Transverse colon (tissue), 4 donors: ENCODE measurements around the gene LINC00237. TPM values are rescaled to one million over a fixed set of nuclear protein-coding genes. Genes with fewer than 3 reads are reported as not detected.

ENCODE experiments used
- DNase-seq: peaks from one replicate; pipeline ENCODE4 v3.0.0-alpha.2; 2019
- H3K27ac ChIP-seq, 4 donors: fragments of 200-600 bp; sonication (generic); 2 replicates each; pipeline ENCODE4 v1.5.1; 2016 to 2018; ENCODE audit warnings: inconsistent platforms in 4 of 4
- H3K27me3 ChIP-seq: fragments of 200-600 bp; sonication (generic); 2 replicates; pipeline ENCODE4 v1.5.1; 2017; ENCODE audit warnings: inconsistent platforms
- H3K36me3 ChIP-seq, 4 donors: fragments of 200-600 bp; sonication (generic); 2 replicates each; pipeline ENCODE4 v1.5.1; 2017 to 2019; ENCODE audit warnings: inconsistent platforms in 4 of 4
- H3K4me1 ChIP-seq, 4 donors: fragments of 200-600 bp; sonication (generic); 2 replicates each; pipeline ENCODE4 v1.5.1; 2017 to 2020; ENCODE audit warnings: inconsistent platforms in 4 of 4
- H3K4me3 ChIP-seq, 4 donors: fragments of 200-600 bp; sonication (generic); 1 replicate in 1 of 4; 2 replicates in 3 of 4; pipeline versions ENCODE4 v1.5.1 to v1.6.1; 2017 to 2019; ENCODE audit warnings: inconsistent platforms in 4 of 4
- H3K9me3 ChIP-seq, 2 donors: fragments of 200-600 bp; sonication (generic); 2 replicates each; pipeline ENCODE4 v1.5.1; 2017 to 2019; ENCODE audit warnings: inconsistent platforms in 2 of 2
- EP300 ChIP-seq: sonication (generic); formaldehyde crosslinking; IDR thresholded peaks from one replicate; pipeline ENCODE4 v1.6.1; 2017; ENCODE audit warnings: antibody characterized with exemption, low read depth
- POLR2A ChIP-seq: fragments of 450-650 bp; IDR thresholded peaks from one replicate; pipeline ENCODE4 v1.6.1; 2016; ENCODE audit warnings: antibody characterized with exemption, mild to moderate bottlenecking, moderate library complexity
- POLR2AphosphoS5 ChIP-seq, 3 donors: sonication (generic); formaldehyde crosslinking; IDR thresholded peaks; one replicate each; pipeline ENCODE4 v1.6.1; 2016; ENCODE audit warnings: antibody characterized with exemption in 3 of 3
- WGBS, 2 donors: methylation state at CpG; one replicate each; pipeline ENCODE4 v1.1.5; 2018; ENCODE audit warnings: low coverage in 1 of 2; 5-methylcytosine and 5-hydroxymethylcytosine counted together
- in situ Hi-C, 4 donors: fragments of 200-750 bp; cut with MboI; loops; one replicate each; pipeline versions ENCODE4 v1.15.0 to v1.15.1; 2017; ENCODE audit warnings: low sequenced_read_pairs in 3 of 4, low pct_ligation_motif_present in 1 of 4, low pct_unique_long_range_greater_than_20kb in 1 of 4
- intact Hi-C: fragments of 100-400 bp; cut with DNase I; formaldehyde crosslinking; loops from one replicate; pipeline ENCODE4 v1.15.1; 2023; ENCODE audit warnings: low total_unique reads
- total RNA-seq, 4 donors: library from RNA; depleted of rRNA; stranded (reverse); fragments of >200 nt; gene quantifications; one replicate each; pipeline ENCODE4 v1.1.0, GENCODE V29; 2016
- TF ChIP-seq, protein P1 (sequence below), 5 experiments: fragments of 200-600 bp in 3 of 5; fragments of 450-650 bp in 2 of 5; sonication (generic) in 3 of 5; IDR thresholded peaks; 1 replicate in 2 of 5; 2 replicates in 3 of 5; pipeline ENCODE4 v1.5.1; 2016 to 2017; ENCODE audit warnings: antibody characterized with exemption in 5 of 5, inconsistent platforms in 3 of 5, mild to moderate bottlenecking in 2 of 5, moderate library complexity in 1 of 5

Gene LINC00237
- total RNA-seq, 4 donors from 2014 or later: not detected

DNA sequence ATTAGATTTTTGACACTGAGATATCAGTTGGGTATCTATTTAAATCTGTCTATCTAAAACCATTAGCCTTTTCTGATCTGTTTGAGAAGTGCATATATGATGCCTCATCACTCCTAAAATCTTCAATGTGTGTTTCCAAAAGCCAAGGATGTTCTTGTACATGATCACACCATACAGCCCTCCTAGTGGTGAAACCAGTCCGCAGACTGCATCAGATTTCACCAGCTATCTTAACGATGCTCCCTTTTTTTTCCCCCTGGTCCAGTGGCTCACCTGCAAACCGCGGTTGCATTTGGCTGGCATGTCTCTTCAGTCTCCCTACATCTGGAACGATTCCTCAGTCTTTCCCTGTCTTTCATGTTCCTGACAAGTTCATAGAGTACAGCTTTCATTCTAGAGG, 23.7 kb upstream of the LINC00237 start:
- WGBS, 2 donors: 92 to 94% methylated on average over 2 to 5 of the region's 5 CpGs
- Histone ChIP-seq H3K4me1 (peaks cover 0 to 24% (median 9%) of the 10 kb centered on the region in 4 donors), H3K36me3 (peaks cover 0 to 8% (median 0%) of the 10 kb centered on the region in 4 donors), H3K4me3 (no peak overlapping the region), H3K9me3 (no peaks in the 10 kb centered on the region), H3K27ac (no peak overlapping the region), H3K27me3 (no peaks in the 10 kb centered on the region)
- DNase-seq: no peak
- intact Hi-C loops (loop anchor here (10.0 kb wide), 1 partner anchor 175 kb away; the partner anchor contains the start of gene XRN2), in situ Hi-C loops (no loop called here)
- TF ChIP-seq POLR2A: no peak
- TF ChIP-seq, protein P1, sequence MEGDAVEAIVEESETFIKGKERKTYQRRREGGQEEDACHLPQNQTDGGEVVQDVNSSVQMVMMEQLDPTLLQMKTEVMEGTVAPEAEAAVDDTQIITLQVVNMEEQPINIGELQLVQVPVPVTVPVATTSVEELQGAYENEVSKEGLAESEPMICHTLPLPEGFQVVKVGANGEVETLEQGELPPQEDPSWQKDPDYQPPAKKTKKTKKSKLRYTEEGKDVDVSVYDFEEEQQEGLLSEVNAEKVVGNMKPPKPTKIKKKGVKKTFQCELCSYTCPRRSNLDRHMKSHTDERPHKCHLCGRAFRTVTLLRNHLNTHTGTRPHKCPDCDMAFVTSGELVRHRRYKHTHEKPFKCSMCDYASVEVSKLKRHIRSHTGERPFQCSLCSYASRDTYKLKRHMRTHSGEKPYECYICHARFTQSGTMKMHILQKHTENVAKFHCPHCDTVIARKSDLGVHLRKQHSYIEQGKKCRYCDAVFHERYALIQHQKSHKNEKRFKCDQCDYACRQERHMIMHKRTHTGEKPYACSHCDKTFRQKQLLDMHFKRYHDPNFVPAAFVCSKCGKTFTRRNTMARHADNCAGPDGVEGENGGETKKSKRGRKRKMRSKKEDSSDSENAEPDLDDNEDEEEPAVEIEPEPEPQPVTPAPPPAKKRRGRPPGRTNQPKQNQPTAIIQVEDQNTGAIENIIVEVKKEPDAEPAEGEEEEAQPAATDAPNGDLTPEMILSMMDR (IDR thresholded peaks at IDR 0.05): no peak

DNA sequence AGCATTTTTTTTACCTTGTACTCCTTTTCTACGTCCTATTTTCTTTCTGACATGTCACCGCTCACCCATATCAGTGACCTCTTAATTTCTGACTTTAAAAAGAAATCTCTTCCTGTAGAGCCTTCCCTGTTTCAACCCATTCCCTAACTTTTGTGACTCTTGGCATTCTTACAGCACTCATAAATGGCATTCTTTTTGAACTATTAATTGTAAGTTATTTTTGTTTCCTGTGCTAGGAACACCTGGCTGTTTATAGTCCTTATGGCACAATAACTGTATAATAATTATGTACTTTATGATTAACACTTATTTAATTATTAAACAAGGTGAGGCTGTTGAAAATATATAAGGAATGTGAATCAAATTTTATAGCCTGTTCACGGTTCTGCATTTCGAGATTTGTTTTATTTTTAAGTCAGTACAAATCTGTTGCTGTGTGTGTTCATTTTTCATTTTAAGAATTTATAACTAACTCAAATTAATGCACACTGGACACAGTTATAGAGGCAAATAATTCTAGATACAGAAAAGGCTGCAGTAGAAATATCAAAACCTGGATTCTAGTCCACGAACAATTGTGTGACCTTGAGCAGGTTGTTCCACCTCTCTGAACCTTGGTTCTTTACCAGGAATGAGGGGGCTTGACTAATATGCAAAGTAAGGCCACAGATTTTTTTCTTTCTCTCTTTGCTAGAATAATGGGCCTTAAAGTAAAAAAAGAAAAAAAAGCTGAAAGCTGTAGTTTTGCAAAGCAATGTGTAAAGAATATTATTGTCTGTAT, 21.2 kb upstream of the LINC00237 start:
- in situ Hi-C loops (no loop called here), intact Hi-C loops (loop anchor here (10.0 kb wide), 1 partner anchor 177 kb away; the partner anchor contains the start of gene XRN2)
- Histone ChIP-seq H3K4me3 (peak overlapping the region; percentile 8 to 98 (median 91)), H3K4me1 (peaks cover 0 to 26% (median 9%) of the 10 kb centered on the region in 4 donors), H3K27me3 (no peaks in the 10 kb centered on the region), H3K36me3 (peaks cover 0 to 5% (median 0%) of the 10 kb centered on the region in 4 donors), H3K9me3 (no peaks in the 10 kb centered on the region), H3K27ac (peak overlapping the region in 1 of 4 donors; percentile 92)
- no peak for DNase-seq
- TF ChIP-seq POLR2AphosphoS5 (IDR thresholded peaks at IDR 0.05) (no peak), EP300 (no peak), POLR2A (no peak)
- TF ChIP-seq, protein P1 (IDR thresholded peaks at IDR 0.05): no peak
- 75 to 77% methylated on average over 5 of the region's 5 CpGs for WGBS, 2 donors

DNA sequence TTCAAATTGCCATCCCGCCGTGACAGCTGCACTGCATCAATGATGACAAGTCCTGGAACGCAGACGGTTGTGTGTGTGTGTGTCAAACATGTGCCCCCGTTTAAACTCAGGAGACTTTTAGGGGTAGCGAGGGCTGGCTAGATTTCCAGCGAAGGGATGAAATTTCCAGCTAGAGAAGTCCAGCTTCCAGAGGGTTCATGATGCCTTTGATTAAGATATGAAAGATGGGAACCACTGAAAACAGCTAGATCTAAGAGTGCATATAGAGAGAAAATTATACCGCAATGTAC, 20.4 kb upstream of the LINC00237 start:
- H3K9me3 ChIP-seq: no peaks in the 10 kb centered on the region
- intact Hi-C loops: loop anchor here (10.0 kb wide), 1 partner anchor 178 kb away; the partner anchor contains the start of gene XRN2
- H3K4me3 ChIP-seq: peak overlapping the region; percentile 66 to 98 (median 91)
- H3K27ac ChIP-seq: peak overlapping the region; percentile 87 to 92 (median 88)
- no peaks in the 10 kb centered on the region for H3K27me3 ChIP-seq
- WGBS, 2 donors: 13 to 50% methylated on average over 1 to 8 of the region's 8 CpGs
- in situ Hi-C loops: no loop called here
- no peaks in the 10 kb centered on the region for H3K36me3 ChIP-seq
- peaks cover 0 to 26% (median 9%) of the 10 kb centered on the region in 4 donors for H3K4me1 ChIP-seq
- TF ChIP-seq EP300 (no peak), POLR2A (no peak), POLR2AphosphoS5 (IDR thresholded peaks at IDR 0.05) (no peak)
- TF ChIP-seq, protein P1 (IDR thresholded peaks at IDR 0.05): no peak
- DNase-seq: no peak

DNA sequence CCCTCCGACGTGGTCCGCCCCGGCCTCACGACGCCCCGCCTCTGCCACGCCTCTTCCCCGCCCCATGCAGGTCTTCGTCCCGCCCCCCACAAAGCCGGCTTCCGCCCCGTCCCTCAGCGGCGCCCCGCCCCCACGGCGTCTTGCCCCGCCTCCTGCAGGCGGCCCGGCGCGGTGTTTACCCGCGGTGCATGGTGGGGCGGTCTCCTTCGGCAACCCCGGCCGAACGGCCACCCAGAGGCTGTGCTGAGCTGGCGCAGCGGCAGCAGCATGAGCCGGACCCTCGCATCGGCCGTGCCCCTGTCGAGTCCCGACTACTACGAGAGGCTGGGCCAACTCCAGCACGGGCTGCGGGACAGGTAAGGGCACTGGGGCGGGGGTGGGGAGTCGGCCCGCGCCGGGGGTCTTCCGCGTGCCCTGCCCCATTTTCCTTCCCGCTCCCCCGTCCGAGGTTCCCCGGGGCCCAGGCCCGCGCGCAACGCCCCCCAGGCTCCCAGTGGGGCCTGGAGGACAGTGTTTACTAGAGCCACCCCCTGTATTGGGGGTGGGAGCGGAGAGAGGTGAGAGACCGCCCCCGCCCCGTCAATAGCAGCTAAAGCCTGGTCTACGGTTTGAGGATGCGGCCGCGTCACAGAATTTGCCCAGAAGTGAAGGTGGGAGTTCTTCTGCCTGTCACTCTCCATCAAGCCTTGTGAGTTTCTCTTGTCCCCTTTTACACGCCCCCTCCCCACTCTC, 19.9 kb upstream of the LINC00237 start, which contains the start of gene KIZ:
KIZ (plus strand) TSS at position 234 of the 732 bp plus-strand sequence; CDS start at position 268, 34 bp downstream.
- H3K36me3 ChIP-seq: no peaks in the 10 kb centered on the region
- TF ChIP-seq POLR2AphosphoS5 (IDR thresholded peaks at IDR 0.05) (peak; percentile 92 to 97 (median 92)), EP300 (no peak), POLR2A (peak; percentile 82)
- TF ChIP-seq, protein P1 (IDR thresholded peaks at IDR 0.05): peak; percentile 28 to 75 (median 42)
- no peaks in the 10 kb centered on the region for H3K27me3 ChIP-seq
- peaks cover 0 to 26% (median 9%) of the 10 kb centered on the region in 4 donors for H3K4me1 ChIP-seq
- peak; percentile 99 for DNase-seq
- intact Hi-C loops (loop anchor here (10.0 kb wide), 1 partner anchor 179 kb away; the partner anchor contains the start of gene XRN2), in situ Hi-C loops (no loop called here)
- WGBS, 2 donors: 0 to 1% methylated on average over 9 to 35 of the region's 66 CpGs
- H3K9me3 ChIP-seq: no peaks in the 10 kb centered on the region
- H3K27ac ChIP-seq: peak within 1 kb of the TSS; percentile 87 to 92 (median 88)
- H3K4me3 ChIP-seq: peak within 1 kb of the TSS; percentile 66 to 98 (median 91)
